GOT3 (cell line): Measurements from ENCODE around the gene G6PD.
A peak's percentile ranks its signal among the peaks of the same experiment; 100 is the strongest.
"Not testable (repeated sequence)": the region's sequence is repeated elsewhere in the genome, so short reads cannot be mapped to it uniquely, and the experiment has no call there.

ENCODE experiments used
- DNase-seq: peaks from one replicate; lab custom pipeline; 2025; ENCODE audit warnings: mixed read lengths; lab: John Stamatoyannopoulos, UW

G6PD gene

GRCh38 chrX:154515090-154515965, 31.3 kb downstream of the G6PD start:
- no peak for DNase-seq

GRCh38 chrX:154513716-154514115, 32.9 kb downstream of the G6PD start:
- no peak for DNase-seq

GRCh38 chrX:154512879-154513553, 33.6 kb downstream of the G6PD start:
- DNase-seq = no peak

GRCh38 chrX:154511761-154512160, 34.9 kb downstream of the G6PD start:
- DNase-seq = no peak

GRCh38 chrX:154509455-154509854, 37.2 kb downstream of the G6PD start:
- DNase-seq = no peak

GRCh38 chrX:154508384-154508745, 38.3 kb downstream of the G6PD start:
- no peak for DNase-seq

GRCh38 chrX:154507673-154508383, 38.8 kb downstream of the G6PD start:
- DNase-seq = no peak

- no peak for DNase-seq
Measured at GRCh38 chrX:154506483-154507332, 39.9 kb downstream of the G6PD start.

GRCh38 chrX:154505734-154506133, 40.9 kb downstream of the G6PD start:
- DNase-seq = no peak

GRCh38 chrX:154502989-154503388, 43.7 kb downstream of the G6PD start:
- DNase-seq = no peak

GRCh38 chrX:154502098-154502497, 44.5 kb downstream of the G6PD start:
- DNase-seq = no peak

GRCh38 chrX:154501423-154501822, 45.2 kb downstream of the G6PD start:
- not testable (repeated sequence) for DNase-seq

- not testable (repeated sequence) for DNase-seq
Measured at GRCh38 chrX:154496591-154497137, 50.0 kb downstream of the G6PD start.

- no peak for DNase-seq
Measured at GRCh38 chrX:154495472-154495922, 51.1 kb downstream of the G6PD start.

GRCh38 chrX:154494715-154495114, 51.9 kb downstream of the G6PD start:
- no peak for DNase-seq

GRCh38 chrX:154490414-154491083, 56.1 kb downstream of the G6PD start, which contains the start of gene SLC10A3:
Gene SLC10A3, minus strand, starts transcription at chrX:154490629. Its CDS starts 1,689 bp downstream, at chrX:154488940.
- peak; percentile 78 for DNase-seq

- DNase-seq = no peak
Measured at GRCh38 chrX:154490021-154490413, 56.6 kb downstream of the G6PD start.

GRCh38 chrX:154489182-154489581, 57.5 kb downstream of the G6PD start:
- no peak for DNase-seq

- no peak for DNase-seq
Measured at GRCh38 chrX:154488336-154489075, 58.1 kb downstream of the G6PD start.
